HEK293T (cell line): ENCODE results near the gene IL6.

Experiments
- ARNT ChIP-seq: fragments of 450-650 bp; IDR thresholded peaks from 2 replicates; pipeline ENCODE4 v1.6.1; 2017; ENCODE audit warnings: mild to moderate bottlenecking
- BHLHE40 ChIP-seq: fragments of 450-650 bp; IDR thresholded peaks from 2 replicates; pipeline ENCODE4 v1.6.1; 2016; ENCODE audit warnings: mild to moderate bottlenecking, moderate library complexity, borderline replicate concordance
- CTBP1 ChIP-seq: fragments of 450-650 bp; IDR thresholded peaks from 2 replicates; pipeline ENCODE4 v1.6.1; 2016; ENCODE audit warnings: borderline replicate concordance
- ELF4 ChIP-seq: fragments of 450-650 bp; IDR thresholded peaks from 2 replicates; pipeline ENCODE4 v1.6.1; 2017; ENCODE audit warnings: antibody characterized with exemption
- FOXA1 ChIP-seq: fragments of 450-650 bp; IDR thresholded peaks from 2 replicates; pipeline ENCODE4 v1.6.1; 2016; ENCODE audit warnings: mild to moderate bottlenecking
- FOXK2 ChIP-seq: fragments of 450-650 bp; IDR thresholded peaks from 2 replicates; pipeline ENCODE4 v1.6.1; 2016; ENCODE audit warnings: mild to moderate bottlenecking
- FOXM1 ChIP-seq: fragments of 450-650 bp; IDR thresholded peaks from 2 replicates; pipeline ENCODE4 v1.6.1; 2017; ENCODE audit warnings: mild to moderate bottlenecking, borderline replicate concordance
- LEF1 ChIP-seq: fragments of 450-650 bp; IDR thresholded peaks from 2 replicates; pipeline ENCODE4 v1.6.1; 2017; ENCODE audit warnings: mild to moderate bottlenecking, borderline replicate concordance
- NFRKB ChIP-seq: fragments of 450-650 bp; IDR thresholded peaks from 2 replicates; pipeline ENCODE4 v1.6.1; 2016; ENCODE audit warnings: mild to moderate bottlenecking, moderate library complexity
- PKNOX1 ChIP-seq: fragments of 450-650 bp; IDR thresholded peaks from 2 replicates; pipeline ENCODE4 v1.6.1; 2016
- SP1 ChIP-seq: fragments of 450-650 bp; IDR thresholded peaks from 2 replicates; pipeline ENCODE4 v1.6.1; 2017
- SUZ12 ChIP-seq: fragments of 450-650 bp; IDR thresholded peaks from 2 replicates; pipeline ENCODE4 v1.6.1; 2016; ENCODE audit warnings: mild to moderate bottlenecking
- TARDBP ChIP-seq: fragments of 450-650 bp; IDR thresholded peaks from 2 replicates; pipeline ENCODE4 v1.6.1; 2016

- no peak for TF ChIP-seq TARDBP
- TF ChIP-seq FOXM1: no peak
- no peak for TF ChIP-seq FOXA1
- no peak for TF ChIP-seq NFRKB
- TF ChIP-seq ARNT: no peak
- TF ChIP-seq SP1: no peak
- no peak for TF ChIP-seq ELF4
- TF ChIP-seq CTBP1: no peak
- no peak for TF ChIP-seq PKNOX1
- no peak for TF ChIP-seq LEF1
- TF ChIP-seq SUZ12: no peak
- no peak for TF ChIP-seq FOXK2
- TF ChIP-seq BHLHE40: no peak
Measured at GRCh38 chr7:22759721-22760120, 32.7 kb downstream of the IL6 start.
